K562 (cell line): Measurements from ENCODE around the gene ZMYND8. TPM values are rescaled to one million over a fixed set of nuclear protein-coding genes. Genes with fewer than 3 reads are reported as not detected.

Source experiments
- ATF2 ChIP-seq: sonication (generic); formaldehyde crosslinking; IDR thresholded peaks from 2 replicates; pipeline ENCODE4 v1.8.1; 2022; ENCODE audit warnings: missing genetic modification reagents
- ATF7 ChIP-seq: fragments of 450-650 bp; IDR thresholded peaks from 2 replicates; pipeline ENCODE4 v1.7.1; 2014; ENCODE audit warnings: mild to moderate bottlenecking, moderate library complexity
- BRD4 ChIP-seq: fragments of 200-600 bp; sonication (generic); IDR thresholded peaks from 2 replicates; pipeline ENCODE4 v1.6.1; 2017; ENCODE audit warnings: inconsistent platforms
- CREB1 ChIP-seq, 2 experiments: sonication (generic) in 1 of 2; formaldehyde crosslinking in 1 of 2; IDR thresholded peaks; 2 replicates each; pipeline versions ENCODE4 v1.6.1 to v1.8.0; 2012 to 2022; ENCODE audit warnings: inconsistent platforms in 1 of 2, mild to moderate bottlenecking in 1 of 2, missing genetic modification reagents in 1 of 2, moderate library complexity in 1 of 2
- CREM ChIP-seq: IDR thresholded peaks from 2 replicates; pipeline ENCODE4 v1.6.1; 2014; ENCODE audit warnings: antibody characterized with exemption, low read depth
- E4F1 ChIP-seq: fragments of 250-450 bp; sonication (Bioruptor Pico); IDR thresholded peaks from 2 replicates; pipeline ENCODE4 v1.5.0; 2021; ENCODE audit warnings: mild to moderate bottlenecking, borderline replicate concordance
- EP300 ChIP-seq: IDR thresholded peaks from 2 replicates; pipeline ENCODE4 v1.6.1; 2012; ENCODE audit warnings: low read length, improper control_type of control experiment
- MXI1 ChIP-seq: IDR thresholded peaks from 2 replicates; pipeline ENCODE4 v1.6.1; 2011; ENCODE audit warnings: low read depth, mild to moderate bottlenecking, improper control_type of control experiment, low read length
- PRMT5 ChIP-seq: sonication (generic); formaldehyde crosslinking; IDR thresholded peaks from 2 replicates; pipeline ENCODE4 v1.5.0; 2020; ENCODE audit warnings: missing genetic modification reagents
- REST ChIP-seq, 2 experiments: fragments of 450-650 bp; formaldehyde crosslinking in 1 of 2; IDR thresholded peaks; 2 replicates each; pipeline versions ENCODE4 v1.4.0 to v1.6.1; 2014 to 2020; ENCODE audit warnings: mild to moderate bottlenecking in 2 of 2, borderline replicate concordance in 1 of 2, low read depth in 1 of 2
- SMAD1 ChIP-seq: fragments of 150-350 bp; IDR thresholded peaks from 2 replicates; pipeline ENCODE4 v1.6.1; 2014; ENCODE audit warnings: low read length, low read depth; ENCODE audit not compliant: partially characterized antibody
- SPI1 ChIP-seq: IDR thresholded peaks from 2 replicates; pipeline ENCODE4 v1.6.1; 2011; ENCODE audit warnings: low read depth, low read length, control low read depth, borderline replicate concordance
- SUPT5H ChIP-seq: fragments of 450-650 bp; IDR thresholded peaks from 2 replicates; pipeline ENCODE4 v1.6.1; 2016
- ZKSCAN3 ChIP-seq: fragments of 250-450 bp; sonication (Bioruptor Pico); IDR thresholded peaks from 2 replicates; pipeline ENCODE4 v1.4.0; 2020
- ZNF121 ChIP-seq: sonication (generic); formaldehyde crosslinking; conservative IDR thresholded peaks from 2 replicates; pipeline ENCODE4 v1.8.0; 2022; ENCODE audit warnings: missing genetic modification reagents
- ZNF77 ChIP-seq: fragments of 250-450 bp; sonication (Bioruptor Pico); IDR thresholded peaks from 2 replicates; pipeline ENCODE4 v1.5.0; 2020
- ZSCAN32 ChIP-seq: fragments of 450-650 bp; formaldehyde crosslinking; IDR thresholded peaks from 2 replicates; pipeline ENCODE4 v1.4.0; 2020; ENCODE audit warnings: mild to moderate bottlenecking, moderate library complexity
- polyA plus RNA-seq, 8 experiments: library from polyadenylated mRNA; depleted of rRNA in 4 of 8; stranded (reverse) in 5 of 8; unstranded in 3 of 8; fragments of >200 nt; fragmentation: Nextera tagmentation in 2 of 8; fragmentation: Illumina TruSeq in 1 of 8; extraction: Ambion mirVana in 2 of 8; extraction: Trizol in 1 of 8; gene quantifications; 2 replicates each; pipeline versions ENCODE4 v1.2.1 to v1.2.3, GENCODE V29; 2011 to 2014; ENCODE audit warnings: inconsistent platforms in 1 of 8, missing spikeins in 1 of 8
- total RNA-seq, 7 experiments: library from RNA; depleted of rRNA in 6 of 7; stranded (reverse); fragments of >200 nt in 6 of 7; fragmentation: Illumina TruSeq in 2 of 7; extraction: Trizol in 2 of 7; gene quantifications; 2 replicates each; pipeline versions ENCODE4 v1.2.1 to v1.2.3, GENCODE V29; 2011 to 2021; ENCODE audit warnings: low replicate concordance in 1 of 7

ZMYND8 gene
- total and polyA plus RNA-seq, 9 of the 15 experiments (the other 6 are each of a cell fraction or from before 2014, with no cell fraction given): 31.8 to 148 (median 71.9) TPM

- no peak; the same call in 1 of the 2 replicates for TF ChIP-seq REST (IDR thresholded peaks at IDR 0.05; ENCODE audit: borderline replicate concordance)
- 0 out of 2 replicates have a peak, but pooled peaks have one; percentile 37 for TF ChIP-seq REST (CRISPR knock-in tag; IDR thresholded peaks at IDR 0.05; ENCODE audit: low read depth)
- TF ChIP-seq SUPT5H: peak; percentile 64; the same call in 1 of the 2 replicates
- TF ChIP-seq BRD4: no peak
- TF ChIP-seq SPI1: peak; percentile 79
- peak; percentile 93; the same call in 1 of the 2 replicates for TF ChIP-seq EP300
- no peak for TF ChIP-seq PRMT5
- TF ChIP-seq ZNF121: peak; percentile 88
- TF ChIP-seq ZSCAN32 (CRISPR knock-in tag): no peak
- no peak for TF ChIP-seq E4F1 (CRISPR knock-in tag)
- no peak for TF ChIP-seq ZNF77 (CRISPR knock-in tag)
- no peak for TF ChIP-seq SMAD1
- no peak for TF ChIP-seq CREB1 (IDR thresholded peaks at IDR 0.05)
- no peak for TF ChIP-seq CREB1 (CRISPR knock-in tag; IDR thresholded peaks at IDR 0.05)
- TF ChIP-seq MXI1: no peak
- TF ChIP-seq ATF2: no peak
- TF ChIP-seq CREM: peak; percentile 64
- TF ChIP-seq ATF7: peak; percentile 48; the same call in 1 of the 2 replicates
- no peak for TF ChIP-seq ZKSCAN3 (CRISPR knock-in tag)
These were observed 8.7 kb upstream of the ZMYND8 start (continued) for GRCh38 chr20:47365023-47365764.
